Upper lobe of left lung (tissue), 4 donors: Measurements from ENCODE around the gene ERG28.

Experiments
- CTCF ChIP-seq, 6 experiments: fragments of 450-650 bp in 4 of 6; fragments of 200-600 bp in 2 of 6; sonication (generic) in 2 of 6; IDR thresholded peaks; one replicate each; pipeline ENCODE4 v1.5.1; 2016 to 2019; ENCODE audit warnings: antibody characterized with exemption in 6 of 6
- POLR2A ChIP-seq, 4 donors: fragments of 450-650 bp; IDR thresholded peaks; one replicate each; pipeline ENCODE4 v1.5.1; 2016 to 2017; ENCODE audit warnings: antibody characterized with exemption in 4 of 4, mild to moderate bottlenecking in 2 of 4
- POLR2AphosphoS5 ChIP-seq, 2 donors: sonication (generic); formaldehyde crosslinking; IDR thresholded peaks; one replicate each; pipeline ENCODE4 v1.5.1; 2017; ENCODE audit warnings: antibody characterized with exemption in 2 of 2

GRCh38 chr14:75705014-75705413 lies 44.3 kb upstream of the ERG28 start:
- TF ChIP-seq CTCF (IDR thresholded peaks at IDR 0.05), result no peak
- TF ChIP-seq POLR2A (IDR thresholded peaks at IDR 0.05), result no peak
- TF ChIP-seq POLR2AphosphoS5 (IDR thresholded peaks at IDR 0.05), result no peak
